WTC11 (cell line): ENCODE data around the gene FHIT. TPM values are rescaled to one million over a fixed set of nuclear protein-coding genes. Genes with fewer than 3 reads are reported as not detected.

Experiments used
- ATAC-seq: fragments of 200-7000 bp; cut with Tn5 transposase; 2 replicates; pipeline ENCODE4 v1.10.0; 2021; ENCODE audit warnings: mild to moderate bottlenecking, moderate library complexity
- CTCF ChIA-PET: fragments of 300-600 bp; sonication (Branson Sonifier 250); formaldehyde crosslinking; loops from one replicate; lab custom pipeline; 2021; ENCODE audit warnings: antibody characterized with exemption; lab: Charles Lee
- POLR2A ChIA-PET: fragments of 350-600 bp; sonication (Branson Sonifier 250); formaldehyde crosslinking; loops from one replicate; lab custom pipeline; 2021; ENCODE audit warnings: antibody characterized with exemption; lab: Charles Lee
- DNase-seq: peaks from one replicate; pipeline ENCODE4 v3.0.0; 2021; ENCODE audit warnings: low spot score
- H3K27ac Mint-ChIP-seq: 2 replicates; pipeline ENCODE4 v1.8.0; 2021; ENCODE audit warnings: mixed read lengths
- H3K27me3 Mint-ChIP-seq: 2 replicates; pipeline ENCODE4 v1.8.0; 2021; ENCODE audit warnings: low read depth, mild to moderate bottlenecking, moderate library complexity, mixed read lengths
- H3K36me3 Mint-ChIP-seq: 2 replicates; pipeline ENCODE4 v1.8.0; 2021; ENCODE audit warnings: mixed read lengths
- H3K4me1 Mint-ChIP-seq: 2 replicates; pipeline ENCODE4 v1.8.0; 2022; ENCODE audit warnings: mixed read lengths
- H3K4me3 Mint-ChIP-seq: 2 replicates; pipeline ENCODE4 v1.8.0; 2021; ENCODE audit warnings: mild to moderate bottlenecking, moderate library complexity, mixed read lengths
- H3K9me3 Mint-ChIP-seq: 2 replicates; pipeline ENCODE4 v1.8.0; 2021; ENCODE audit warnings: mixed read lengths
- AFF4 ChIP-seq: sonication (generic); formaldehyde crosslinking; IDR thresholded peaks from 2 replicates; pipeline ENCODE4 v1.8.1; 2023; ENCODE audit warnings: mild to moderate bottlenecking, missing genetic modification reagents, borderline replicate concordance
- E2F5 ChIP-seq: sonication (generic); formaldehyde crosslinking; IDR thresholded peaks from 2 replicates; pipeline ENCODE4 v1.8.1; 2022; ENCODE audit warnings: mild to moderate bottlenecking, moderate library complexity, missing genetic modification reagents
- ELF4 ChIP-seq: sonication (generic); formaldehyde crosslinking; IDR thresholded peaks from 2 replicates; pipeline ENCODE4 v1.8.1; 2022; ENCODE audit warnings: low read depth, mild to moderate bottlenecking, moderate library complexity, missing genetic modification reagents
- FOXJ3 ChIP-seq: sonication (generic); formaldehyde crosslinking; IDR thresholded peaks from 2 replicates; pipeline ENCODE4 v1.9.0; 2021; ENCODE audit warnings: missing genetic modification reagents, mild to moderate bottlenecking, borderline replicate concordance
- GABPB1 ChIP-seq: sonication (generic); formaldehyde crosslinking; IDR thresholded peaks from 2 replicates; pipeline ENCODE4 v1.8.1; 2023; ENCODE audit warnings: mild to moderate bottlenecking, missing genetic modification reagents
- GTF2I ChIP-seq: fragments of 250-450 bp; sonication (Bioruptor Pico); conservative IDR thresholded peaks from 2 replicates; pipeline ENCODE4 v1.4.0; 2021; ENCODE audit warnings: mild to moderate bottlenecking
- JAZF1 ChIP-seq: fragments of 250-450 bp; sonication (Bioruptor Pico); IDR thresholded peaks from 2 replicates; pipeline ENCODE4 v1.9.0; 2021; ENCODE audit warnings: moderate library complexity, mild to moderate bottlenecking, inconsistent platforms
- MLX ChIP-seq: sonication (generic); formaldehyde crosslinking; IDR thresholded peaks from 2 replicates; pipeline ENCODE4 v1.8.1; 2023; ENCODE audit warnings: mild to moderate bottlenecking, missing genetic modification reagents, moderate library complexity
- RORB ChIP-seq: fragments of 250-450 bp; sonication (Bioruptor Pico); IDR thresholded peaks from 2 replicates; pipeline ENCODE4 v1.9.0; 2021; ENCODE audit warnings: mild to moderate bottlenecking
- ZMAT4 ChIP-seq: fragments of 250-450 bp; sonication (Bioruptor Pico); IDR thresholded peaks from 2 replicates; pipeline ENCODE4 v1.9.0; 2021; ENCODE audit warnings: mild to moderate bottlenecking
- ZNF138 ChIP-seq: sonication (generic); formaldehyde crosslinking; conservative IDR thresholded peaks from 2 replicates; pipeline ENCODE4 v1.8.1; 2022; ENCODE audit warnings: mild to moderate bottlenecking, moderate library complexity, missing genetic modification reagents
- ZNF396 ChIP-seq: fragments of 250-450 bp; sonication (Bioruptor Pico); IDR thresholded peaks from 2 replicates; pipeline ENCODE4 v1.8.0; 2021; ENCODE audit warnings: mild to moderate bottlenecking, moderate library complexity, borderline replicate concordance
- ZNF416 ChIP-seq: fragments of 250-450 bp; sonication (Bioruptor Pico); IDR thresholded peaks from 2 replicates; pipeline ENCODE4 v1.9.0; 2021; ENCODE audit warnings: mild to moderate bottlenecking, inconsistent platforms
- ZNF425 ChIP-seq: fragments of 250-450 bp; sonication (Bioruptor Pico); conservative IDR thresholded peaks from 2 replicates; pipeline ENCODE4 v1.9.0; 2021; ENCODE audit warnings: mild to moderate bottlenecking
- total RNA-seq: library from RNA; stranded (reverse); gene quantifications from 3 replicates; pipeline ENCODE4 v1.2.3, GENCODE V29; 2021
- TF ChIP-seq, protein P1 (sequence below): sonication (generic); formaldehyde crosslinking; IDR thresholded peaks from 2 replicates; pipeline ENCODE4 v1.8.1; 2022; ENCODE audit warnings: missing genetic modification reagents, borderline replicate concordance

The FHIT gene
- total RNA-seq, 1 experiment from 2014 or later, result 2.6 TPM

- TF ChIP-seq GTF2I (CRISPR knock-in tag) (no peak), ELF4 (CRISPR knock-in tag) (no peak), ZNF425 (no peak), JAZF1 (CRISPR knock-in tag) (no peak), MLX (CRISPR knock-in tag) (no peak), ZMAT4 (no peak), E2F5 (CRISPR knock-in tag) (no peak), FOXJ3 (CRISPR knock-in tag) (no peak), RORB (CRISPR knock-in tag) (no peak), GABPB1 (CRISPR knock-in tag) (no peak), ZNF416 (no peak), ZNF138 (no peak), ZNF396 (CRISPR knock-in tag) (no peak)
- TF ChIP-seq, protein P1, sequence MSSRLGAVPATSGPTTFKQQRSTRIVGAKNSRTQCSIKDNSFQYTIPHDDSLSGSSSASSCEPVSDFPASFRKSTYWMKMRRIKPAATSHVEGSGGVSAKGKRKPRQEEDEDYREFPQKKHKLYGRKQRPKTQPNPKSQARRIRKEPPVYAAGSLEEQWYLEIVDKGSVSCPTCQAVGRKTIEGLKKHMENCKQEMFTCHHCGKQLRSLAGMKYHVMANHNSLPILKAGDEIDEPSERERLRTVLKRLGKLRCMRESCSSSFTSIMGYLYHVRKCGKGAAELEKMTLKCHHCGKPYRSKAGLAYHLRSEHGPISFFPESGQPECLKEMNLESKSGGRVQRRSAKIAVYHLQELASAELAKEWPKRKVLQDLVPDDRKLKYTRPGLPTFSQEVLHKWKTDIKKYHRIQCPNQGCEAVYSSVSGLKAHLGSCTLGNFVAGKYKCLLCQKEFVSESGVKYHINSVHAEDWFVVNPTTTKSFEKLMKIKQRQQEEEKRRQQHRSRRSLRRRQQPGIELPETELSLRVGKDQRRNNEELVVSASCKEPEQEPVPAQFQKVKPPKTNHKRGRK (CRISPR knock-in tag), result no peak
- TF ChIP-seq, all 79 proteins: peak for 0
- CTCF ChIA-PET, result no interaction called here
- no peaks in the 10 kb centered on the region; the same call in 1 of the 2 replicates for H3K36me3 Mint-ChIP-seq
Observed at GRCh38 chr3:60514085-60514649, 737.1 kb downstream of the FHIT start.

DNA sequence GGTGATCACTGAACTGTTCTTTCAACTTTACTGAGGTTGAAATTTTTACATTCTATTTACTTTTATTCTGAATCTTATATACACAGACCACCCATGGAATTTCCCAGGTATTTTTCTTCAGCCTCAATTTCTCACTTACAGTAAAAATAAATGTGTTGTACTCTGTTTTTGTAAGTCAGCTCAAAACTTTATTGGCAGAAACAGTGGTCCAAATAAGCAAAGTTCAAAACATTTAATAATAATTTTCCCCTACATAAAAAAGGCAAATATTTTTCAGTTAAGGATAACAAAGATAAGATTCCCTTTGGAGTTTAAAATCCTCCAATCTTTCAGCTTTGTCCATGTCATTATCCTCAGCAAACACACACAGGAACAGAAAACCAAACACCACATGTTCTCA, 738.0 kb downstream of the FHIT start:
- POLR2A ChIA-PET, result no interaction called here
- ATAC-seq (no peak), DNase-seq (no peak)
- Mint-ChIP-seq H3K36me3 (no peaks in the 10 kb centered on the region; the same call in 1 of the 2 replicates), H3K9me3 (peaks cover 32% of the 10 kb centered on the region), H3K4me1 (peaks cover 14% of the 10 kb centered on the region), H3K27me3 (no peaks in the 10 kb centered on the region), H3K4me3 (no peak overlapping the region), H3K27ac (no peak overlapping the region)
- TF ChIP-seq ELF4 (CRISPR knock-in tag) (no peak), AFF4 (no peak)
- CTCF ChIA-PET, result no interaction called here

More at GRCh38 chr3:60514085-60514649, 737.1 kb downstream of the FHIT start:
- Mint-ChIP-seq H3K27me3 (no peaks in the 10 kb centered on the region), H3K4me1 (peaks cover 14% of the 10 kb centered on the region), H3K9me3 (peaks cover 29% of the 10 kb centered on the region), H3K27ac (no peak overlapping the region), H3K4me3 (no peak overlapping the region)
- POLR2A ChIA-PET, result no interaction called here
- DNase-seq (no peak), ATAC-seq (no peak)
